HepG2 (cell line): ENCODE results near the gene GSK3B. TPM values are rescaled to one million over a fixed set of nuclear protein-coding genes. Genes with fewer than 3 reads are reported as not detected.
A peak's percentile ranks its signal among the peaks of the same experiment; 100 is the strongest.

Experiments
- ATAC-seq: fragments of 200-7000 bp; cut with Tn5 transposase; 3 replicates; pipeline ENCODE4 v1.9.1; 2020; ENCODE audit warnings: mild to moderate bottlenecking, moderate library complexity
- BruUV-seq: library from RNA; stranded (reverse); fragments of 400-500 nt; replicated peaks from 2 replicates; lab custom pipeline; 2021; lab: Mats Ljungman, UMichigan
- CTCF ChIA-PET: fragments of 300-600 bp; formaldehyde crosslinking; extraction: SDS; loops from one replicate; lab custom pipeline; 2021; ENCODE audit warnings: low total read pairs, inconsistent platforms, low intra/inter-chr PET ratio; lab: Yijun Ruan, JAX
- POLR2A ChIA-PET: fragments of 350-600 bp; sonication (Branson Sonifier 250); formaldehyde crosslinking; loops from one replicate; lab custom pipeline; 2020; ENCODE audit warnings: antibody characterized with exemption, inconsistent platforms; lab: Yijun Ruan, JAX
- DNase-seq: peaks from one replicate; pipeline ENCODE4 v3.0.0-alpha.2; 2015; ENCODE audit warnings: low spot score
- FAIRE-seq: peaks from 3 replicates; lab custom pipeline; 2011; peaks lifted over from hg19 to GRCh38; lab: Jason Lieb, UNC
- H2AFZ ChIP-seq: one replicate; pipeline ENCODE4 v1.6.1; 2011; ENCODE audit warnings: low read length, inconsistent platforms
- H3K27ac ChIP-seq: fragments of 300-600 bp; 3 replicates; pipeline ENCODE4 v1.8.0; 2011; ENCODE audit warnings: mixed run types, mild to moderate bottlenecking, mixed read lengths, low read length, inconsistent platforms; ENCODE audit not compliant: insufficient read depth; ENCODE audit errors: extremely low read length
- H3K27me3 ChIP-seq, 2 experiments: fragments of 200-600 bp in 1 of 2; 2 replicates in 1 of 2; 3 replicates in 1 of 2; pipeline versions ENCODE4 v1.6.0 to v1.8.0; 2011; ENCODE audit warnings: low read length in 2 of 2, mild to moderate bottlenecking in 2 of 2, moderate library complexity in 2 of 2, inconsistent platforms in 1 of 2; ENCODE audit not compliant: insufficient read depth in 2 of 2, control insufficient read depth in 1 of 2
- H3K36me3 ChIP-seq, 2 experiments: fragments of 200-600 bp in 1 of 2; replicated peaks in 1 of 2; 2 replicates in 1 of 2; 3 replicates in 1 of 2; pipeline versions ENCODE4 v1.5.1 to v1.8.0; 2011; ENCODE audit warnings: low read length in 2 of 2, inconsistent platforms in 1 of 2; ENCODE audit not compliant: insufficient read depth in 2 of 2, control insufficient read depth in 1 of 2
- H3K4me1 ChIP-seq: 2 replicates; pipeline ENCODE4 v1.5.1; 2012; ENCODE audit warnings: low read length, inconsistent platforms; ENCODE audit not compliant: insufficient read depth
- H3K4me2 ChIP-seq: 2 replicates; pipeline ENCODE4 v1.6.0; 2011; ENCODE audit warnings: low read depth, low read length, inconsistent platforms
- H3K4me3 ChIP-seq, 3 experiments: fragments of 200-600 bp in 1 of 3; sonication (generic), shearing (Covaris generic) in 1 of 3; replicated peaks in 1 of 3; 2 replicates each; pipeline ENCODE4 v1.5.1; 2011 to 2016; ENCODE audit warnings: low read length in 3 of 3, inconsistent platforms in 2 of 3, low read depth in 2 of 3, mild to moderate bottlenecking in 2 of 3, control low read depth in 1 of 3, mixed read lengths in 1 of 3; ENCODE audit not compliant: insufficient read depth in 1 of 3
- H3K79me2 ChIP-seq: one replicate; pipeline ENCODE4 v1.6.1; 2011; ENCODE audit warnings: low read length, inconsistent platforms; ENCODE audit not compliant: insufficient read depth
- H3K9ac ChIP-seq: 2 replicates; pipeline ENCODE4 v1.6.0; 2011; ENCODE audit warnings: mild to moderate bottlenecking, low read depth, low read length, inconsistent platforms; ENCODE audit not compliant: insufficient read depth
- H3K9me3 ChIP-seq: 2 replicates; pipeline ENCODE4 v1.5.1; 2012; ENCODE audit warnings: mild to moderate bottlenecking, low read length
- H4K20me1 ChIP-seq: 2 replicates; pipeline ENCODE4 v1.6.0; 2011; ENCODE audit warnings: inconsistent platforms, mild to moderate bottlenecking, low read length, moderate library complexity; ENCODE audit not compliant: insufficient read depth
- CBX1 ChIP-seq: IDR thresholded peaks from one replicate; pipeline ENCODE4 v1.6.1; 2016; ENCODE audit warnings: antibody characterized with exemption, low read depth
- CCDC6 ChIP-seq: sonication (generic); formaldehyde crosslinking; IDR thresholded peaks from 2 replicates; pipeline ENCODE4 v1.8.1; 2022; ENCODE audit warnings: mild to moderate bottlenecking, missing genetic modification reagents, moderate library complexity
- CEBPB ChIP-seq: IDR thresholded peaks from 2 replicates; pipeline ENCODE4 v1.6.1; 2011; ENCODE audit warnings: low read depth, low read length, improper control_type of control experiment, borderline replicate concordance
- EED ChIP-seq: sonication (generic); formaldehyde crosslinking; IDR thresholded peaks from 2 replicates; pipeline ENCODE4 v1.5.0; 2020; ENCODE audit warnings: mild to moderate bottlenecking, missing genetic modification reagents
- NFIC ChIP-seq: IDR thresholded peaks from 2 replicates; pipeline ENCODE4 v1.6.1; 2012; ENCODE audit warnings: mild to moderate bottlenecking, low read length, inconsistent platforms
- RNF2 ChIP-seq: fragments of 450-650 bp; conservative IDR thresholded peaks from 2 replicates; pipeline ENCODE4 v1.6.1; 2016; ENCODE audit warnings: low read depth
- ZNF317 ChIP-seq: sonication (generic); formaldehyde crosslinking; IDR thresholded peaks from 2 replicates; pipeline ENCODE4 v1.5.0; 2020; ENCODE audit warnings: mild to moderate bottlenecking, missing genetic modification reagents
- ZNF766 ChIP-seq: sonication (generic); formaldehyde crosslinking; IDR thresholded peaks from 2 replicates; pipeline ENCODE4 v1.5.0; 2020; ENCODE audit warnings: missing genetic modification reagents, borderline replicate concordance
- WGBS: methylation state at CpG from one replicate; pipeline ENCODE4 v1.1.6; 2017; ENCODE audit warnings: low lambda C conversion rate; 5-methylcytosine and 5-hydroxymethylcytosine counted together
- in situ Hi-C: cut with HindIII; loops from 2 replicates; pipeline ENCODE4 v1.10.0; 2017; ENCODE audit warnings: low pct_unique_long_range_greater_than_20kb; ENCODE audit not compliant: extremely low pct_ligation_motif_present
- intact Hi-C: fragments of 100-400 bp; cut with micrococcal nuclease; formaldehyde crosslinking; loops from one replicate; pipeline ENCODE4 v1.10.0; 2022; ENCODE audit not compliant: unreplicated experiment
- polyA plus RNA-seq, 8 experiments: library from polyadenylated mRNA; depleted of rRNA in 3 of 8; stranded (reverse) in 7 of 8; unstranded in 1 of 8; fragments of >200 nt; fragmentation: Illumina TruSeq in 4 of 8; extraction: Trizol in 4 of 8; gene quantifications; 2 replicates each; pipeline versions ENCODE4 v1.2.1 to v1.2.3, GENCODE V29; 2011 to 2016; ENCODE audit warnings: low read depth in 4 of 8, missing spikeins in 1 of 8, mixed read lengths in 1 of 8; ENCODE audit not compliant: insufficient read depth in 1 of 8
- total RNA-seq, 5 experiments: library from RNA; depleted of rRNA; stranded (reverse); fragments of >200 nt; fragmentation: Illumina TruSeq; extraction: Trizol; gene quantifications; 2 replicates each; pipeline ENCODE4 v1.2.3, GENCODE V29; 2016; ENCODE audit warnings: low read depth in 1 of 5
- TF ChIP-seq, protein P1 (sequence below), 2 experiments: IDR thresholded peaks; 2 replicates each; pipeline ENCODE4 v1.6.1; 2011 to 2012; ENCODE audit warnings: low read length in 2 of 2, borderline replicate concordance in 1 of 2, low read depth in 1 of 2, mild to moderate bottlenecking in 1 of 2, moderate library complexity in 1 of 2

The GSK3B gene
- total and polyA plus RNA-seq, 2 of the 13 experiments (the other 11 are each of a cell fraction or from before 2014, with no cell fraction given), result 22.3 to 30.1 TPM

DNA sequence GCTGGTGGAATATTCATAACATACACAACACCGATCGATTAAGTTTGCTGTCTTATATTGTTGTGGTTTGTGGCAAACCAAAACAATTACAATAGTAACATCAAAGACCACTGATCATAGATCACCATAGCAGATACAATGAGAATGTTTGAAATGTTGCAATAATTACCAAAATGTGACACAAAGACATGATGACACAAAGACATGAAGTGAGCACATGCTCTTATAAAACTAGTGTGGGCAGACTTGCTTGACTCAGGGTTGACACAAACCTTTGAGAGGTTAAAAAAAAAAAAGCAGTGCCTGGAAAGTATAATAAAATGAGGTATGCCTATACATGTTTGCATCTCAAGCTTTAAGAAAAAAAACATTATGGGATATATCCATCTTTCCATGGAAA is 182.0 kb downstream of the GSK3B start:
- no peaks in the 10 kb centered on the region for H3K79me2 ChIP-seq
- no peak for ATAC-seq
- no peaks in the 10 kb centered on the region for H4K20me1 ChIP-seq
- H3K36me3 ChIP-seq, result peaks cover 0 to 24% of the 10 kb centered on the region in 2 experiments; a peak in 4 of 5 replicates
- no peak for FAIRE-seq
- CTCF ChIA-PET, result no interaction called here
- POLR2A ChIA-PET, result no interaction called here
- H3K9ac ChIP-seq, result no peak overlapping the region
- no peak for TF ChIP-seq CCDC6 (CRISPR knock-in tag)
- TF ChIP-seq, protein P1, sequence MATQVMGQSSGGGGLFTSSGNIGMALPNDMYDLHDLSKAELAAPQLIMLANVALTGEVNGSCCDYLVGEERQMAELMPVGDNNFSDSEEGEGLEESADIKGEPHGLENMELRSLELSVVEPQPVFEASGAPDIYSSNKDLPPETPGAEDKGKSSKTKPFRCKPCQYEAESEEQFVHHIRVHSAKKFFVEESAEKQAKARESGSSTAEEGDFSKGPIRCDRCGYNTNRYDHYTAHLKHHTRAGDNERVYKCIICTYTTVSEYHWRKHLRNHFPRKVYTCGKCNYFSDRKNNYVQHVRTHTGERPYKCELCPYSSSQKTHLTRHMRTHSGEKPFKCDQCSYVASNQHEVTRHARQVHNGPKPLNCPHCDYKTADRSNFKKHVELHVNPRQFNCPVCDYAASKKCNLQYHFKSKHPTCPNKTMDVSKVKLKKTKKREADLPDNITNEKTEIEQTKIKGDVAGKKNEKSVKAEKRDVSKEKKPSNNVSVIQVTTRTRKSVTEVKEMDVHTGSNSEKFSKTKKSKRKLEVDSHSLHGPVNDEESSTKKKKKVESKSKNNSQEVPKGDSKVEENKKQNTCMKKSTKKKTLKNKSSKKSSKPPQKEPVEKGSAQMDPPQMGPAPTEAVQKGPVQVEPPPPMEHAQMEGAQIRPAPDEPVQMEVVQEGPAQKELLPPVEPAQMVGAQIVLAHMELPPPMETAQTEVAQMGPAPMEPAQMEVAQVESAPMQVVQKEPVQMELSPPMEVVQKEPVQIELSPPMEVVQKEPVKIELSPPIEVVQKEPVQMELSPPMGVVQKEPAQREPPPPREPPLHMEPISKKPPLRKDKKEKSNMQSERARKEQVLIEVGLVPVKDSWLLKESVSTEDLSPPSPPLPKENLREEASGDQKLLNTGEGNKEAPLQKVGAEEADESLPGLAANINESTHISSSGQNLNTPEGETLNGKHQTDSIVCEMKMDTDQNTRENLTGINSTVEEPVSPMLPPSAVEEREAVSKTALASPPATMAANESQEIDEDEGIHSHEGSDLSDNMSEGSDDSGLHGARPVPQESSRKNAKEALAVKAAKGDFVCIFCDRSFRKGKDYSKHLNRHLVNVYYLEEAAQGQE (IDR thresholded peaks at IDR 0.05; ENCODE audit: borderline replicate concordance in 1 of 2, low read depth in 1 of 2, low read length in 2 of 2), result no peak
- no peak for TF ChIP-seq EED (CRISPR knock-in tag)
- no peak for TF ChIP-seq ZNF766 (CRISPR knock-in tag)
- no peak for TF ChIP-seq ZNF317 (CRISPR knock-in tag)
- TF ChIP-seq NFIC, result no peak
- peak; percentile 40; the same call in 1 of the 2 replicates for TF ChIP-seq CEBPB
- no peak for TF ChIP-seq RNF2
- no peak for TF ChIP-seq CBX1
- in situ Hi-C loops, result no loop called here
- H3K4me3 ChIP-seq, result no peak overlapping the region
- DNase-seq, result no peak
- H3K4me1 ChIP-seq, result no peaks in the 10 kb centered on the region
- no peaks in the 10 kb centered on the region for H3K9me3 ChIP-seq
- 100% methylated on average over 2 of the region's 2 CpGs for WGBS
- H3K4me2 ChIP-seq, result no peak overlapping the region
- no peak overlapping the region for H2AFZ ChIP-seq
- H3K27ac ChIP-seq, result no peak overlapping the region
- H3K27me3 ChIP-seq, result no peaks in the 10 kb centered on the region; a peak in 1 of 5 replicates
- BruUV-seq, result no TSS peak
- intact Hi-C loops, result no loop called here
